BLaER1 treated with 17β-estradiol and CSF1 and Interleukin-3, amounts not matched to agents 10 nM and 100 nM (cell line): ENCODE data around the gene SFRP2.

ENCODE experiments used
- H3K27ac ChIP-seq, 11 experiments: shearing (Covaris generic); formaldehyde crosslinking; 2 replicates each; pipeline ENCODE4 v1.8.1; 2022
- H3K27me3 ChIP-seq, 11 experiments: shearing (Covaris generic); formaldehyde crosslinking; 2 replicates each; pipeline ENCODE4 v1.8.1; 2022
- H3K36me3 ChIP-seq, 11 experiments: shearing (Covaris generic); formaldehyde crosslinking; 2 replicates each; pipeline ENCODE4 v1.8.1; 2022
- H3K4me1 ChIP-seq, 10 experiments: shearing (Covaris generic); formaldehyde crosslinking; 2 replicates each; pipeline ENCODE4 v1.8.1; 2022
- H3K4me2 ChIP-seq, 11 experiments: shearing (Covaris generic); formaldehyde crosslinking; 2 replicates each; pipeline ENCODE4 v1.8.1; 2022
- H3K4me3 ChIP-seq, 10 experiments: shearing (Covaris generic); formaldehyde crosslinking; 2 replicates each; pipeline ENCODE4 v1.8.1; 2022
- H3K9ac ChIP-seq, 11 experiments: shearing (Covaris generic); formaldehyde crosslinking; 2 replicates each; pipeline ENCODE4 v1.8.1; 2022
- H3K9me3 ChIP-seq, 11 experiments: shearing (Covaris generic); formaldehyde crosslinking; replicated peaks in 1 of 11; 2 replicates each; pipeline ENCODE4 v1.8.1; 2022
- H4K20me1 ChIP-seq, 11 experiments: shearing (Covaris generic); formaldehyde crosslinking; 2 replicates each; pipeline ENCODE4 v1.8.1; 2022
- Cebpa-rat ChIP-seq, 11 experiments: shearing (Covaris generic); IDR thresholded peaks; 2 replicates each; pipeline ENCODE4 v1.8.1; 2022

SFRP2 gene

DNA sequence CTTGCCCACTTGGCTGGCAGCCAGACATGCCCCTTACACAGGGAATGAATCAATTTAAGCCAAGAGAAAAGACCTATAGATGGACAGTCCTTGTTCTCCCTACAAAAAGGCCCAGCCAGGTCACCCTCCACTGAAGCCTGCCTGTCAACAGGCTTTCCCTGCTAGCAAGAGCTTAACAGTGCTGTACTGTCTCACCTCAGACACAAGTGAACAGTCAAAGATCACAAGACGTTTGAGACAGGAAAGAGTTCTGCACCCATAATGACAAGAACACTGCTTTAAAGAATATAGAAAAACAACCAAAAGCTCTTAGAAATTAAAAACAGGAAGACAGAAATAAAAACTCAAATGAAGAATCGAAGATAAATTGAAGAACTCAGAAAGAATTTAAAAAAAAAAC is 33.7 kb downstream of the SFRP2 start:
- H3K27me3 ChIP-seq: peaks cover 22 to 29% (median 25%) of the 10 kb centered on the region in 11 experiments
- no peak overlapping the region; a peak in 1 of 22 replicates for H3K27ac ChIP-seq
- TF ChIP-seq Cebpa-rat (IDR thresholded peaks at IDR 0.05): no peak
- no peak overlapping the region for H3K9ac ChIP-seq
- no peaks in the 10 kb centered on the region for H4K20me1 ChIP-seq
- peak overlapping the region in 5 of 11 experiments; percentile 8 to 40 (median 26); a peak in 6 of 22 replicates for H3K4me2 ChIP-seq
- peaks cover under 1 to 47% (median 17%) of the 10 kb centered on the region in 10 experiments; a peak in 19 of 20 replicates for H3K4me1 ChIP-seq
- no peaks in the 10 kb centered on the region for H3K36me3 ChIP-seq
- peaks cover 0 to 28% (median 20%) of the 10 kb centered on the region in 11 experiments; a peak in 18 of 22 replicates for H3K9me3 ChIP-seq
- H3K4me3 ChIP-seq: no peak overlapping the region

DNA sequence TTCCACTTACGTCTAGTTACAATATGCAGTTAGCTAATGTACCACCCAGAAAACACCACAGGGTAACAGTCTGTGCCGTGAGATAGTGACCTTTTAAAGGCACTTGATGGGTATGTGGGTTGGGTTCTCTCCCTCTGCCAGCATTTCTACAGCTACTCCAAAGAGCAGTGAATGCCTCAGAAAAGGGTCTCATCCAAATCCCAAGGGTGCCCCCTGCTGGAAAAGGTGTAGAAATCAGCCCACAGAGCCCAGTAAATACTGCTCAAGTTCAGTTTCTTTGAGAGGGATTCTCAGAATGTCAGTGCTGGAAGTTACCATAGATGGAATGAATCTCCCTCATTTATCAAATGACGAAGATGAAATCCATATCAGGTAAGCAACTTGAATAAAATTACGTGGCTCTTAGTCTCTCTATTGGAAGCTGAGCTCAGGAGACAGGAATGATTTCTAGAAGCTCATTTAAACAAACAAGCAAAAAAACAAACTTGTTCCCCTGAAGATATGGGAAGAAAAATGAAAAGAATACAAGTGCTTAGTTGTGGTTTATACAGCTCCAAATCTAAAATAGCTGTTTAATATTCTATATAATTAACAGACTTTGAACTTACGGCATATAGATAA is 38.6 kb downstream of the SFRP2 start:
- TF ChIP-seq Cebpa-rat (IDR thresholded peaks at IDR 0.05): no peak
- Histone ChIP-seq H3K27me3 (no peaks in the 10 kb centered on the region), H3K9me3 (peaks cover 0 to 15% (median 12%) of the 10 kb centered on the region in 11 experiments; a peak in 17 of 22 replicates), H3K4me3 (no peak overlapping the region), H3K9ac (peak overlapping the region in 7 of 11 experiments; percentile 13 to 69 (median 24); a peak in 4 of 22 replicates), H4K20me1 (no peaks in the 10 kb centered on the region), H3K4me2 (peak overlapping the region; percentile 58 to 90 (median 78)), H3K4me1 (peaks cover 43 to 73% (median 52%) of the 10 kb centered on the region in 10 experiments), H3K36me3 (0 out of 22 replicates have a peak, but pooled peaks cover 0 to 5% (median 0%) of the 10 kb centered on the region in 11 experiments), H3K27ac (peak overlapping the region in 9 of 11 experiments; percentile 3 to 83 (median 54); a peak in 12 of 22 replicates)

DNA sequence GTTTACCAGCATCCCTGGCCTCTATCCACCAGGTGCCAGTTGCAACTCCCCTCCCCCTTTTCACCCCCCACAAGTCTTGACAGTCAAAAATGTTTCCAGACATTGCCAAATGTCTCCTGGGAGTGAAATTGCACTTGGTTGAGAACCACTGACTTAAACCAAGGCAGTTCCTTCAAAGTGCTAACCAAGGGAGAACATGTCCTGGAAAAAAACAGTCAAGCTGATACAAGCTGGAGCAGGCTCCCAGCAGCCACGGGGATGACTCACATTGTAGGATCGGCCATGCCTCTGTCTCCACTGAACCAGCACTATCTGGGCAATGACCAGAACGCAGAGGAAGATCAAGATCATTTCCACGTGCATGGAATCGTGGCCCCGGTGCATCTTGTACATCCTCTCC is 40.5 kb downstream of the SFRP2 start:
- H3K9me3 ChIP-seq: peaks cover 0 to 14% (median 6%) of the 10 kb centered on the region in 11 experiments; a peak in 10 of 22 replicates
- peak in 4 of 11 experiments; percentile 16 to 63 (median 52); a peak in 4 of 22 replicates for TF ChIP-seq Cebpa-rat (IDR thresholded peaks at IDR 0.05)
- H3K27me3 ChIP-seq: no peaks in the 10 kb centered on the region
- peak overlapping the region in 1 of 10 experiments; percentile 34; a peak in 1 of 20 replicates for H3K4me3 ChIP-seq
- H4K20me1 ChIP-seq: no peaks in the 10 kb centered on the region
- H3K4me1 ChIP-seq: peaks cover 43 to 71% (median 58%) of the 10 kb centered on the region in 10 experiments
- H3K4me2 ChIP-seq: peak overlapping the region; percentile 58 to 90 (median 78)
- H3K36me3 ChIP-seq: 0 out of 22 replicates have a peak, but pooled peaks cover 0 to 7% (median 0%) of the 10 kb centered on the region in 11 experiments
- H3K9ac ChIP-seq: peak overlapping the region in 10 of 11 experiments; percentile 2 to 69 (median 44); a peak in 13 of 22 replicates
- peak overlapping the region; percentile 43 to 83 (median 64); a peak in 21 of 22 replicates for H3K27ac ChIP-seq

DNA sequence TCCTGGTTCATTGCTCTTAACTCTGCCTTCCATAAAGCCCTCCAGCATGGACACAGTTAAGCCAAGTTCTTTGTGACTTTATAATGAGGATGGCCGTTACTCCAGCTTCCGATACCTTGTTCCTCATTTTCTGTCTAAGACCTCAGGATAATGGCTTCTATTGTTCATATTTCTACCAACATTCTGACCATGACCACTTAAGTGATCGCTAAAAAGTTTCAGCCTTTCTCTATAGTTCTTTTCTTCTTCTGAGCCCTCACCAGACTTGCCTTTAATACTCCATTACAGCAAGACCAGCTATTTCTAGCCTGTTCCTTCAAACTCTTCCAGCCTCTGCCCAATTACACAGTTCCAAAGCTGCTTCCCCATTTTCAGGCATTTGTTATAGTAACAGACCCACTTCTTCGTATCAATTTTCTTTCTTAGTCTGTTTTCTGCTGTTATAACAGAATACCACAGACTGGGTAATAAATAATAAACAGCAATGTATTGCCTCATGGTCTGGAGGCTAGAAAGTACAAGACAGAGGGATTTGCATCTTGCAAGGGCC is 41.4 kb downstream of the SFRP2 start:
- Histone ChIP-seq H3K9ac (peak overlapping the region in 6 of 11 experiments; percentile 1 to 69 (median 50); a peak in 9 of 22 replicates), H3K4me1 (peaks cover 43 to 79% (median 61%) of the 10 kb centered on the region in 10 experiments), H3K36me3 (0 out of 22 replicates have a peak, but pooled peaks cover 0 to 12% (median 0%) of the 10 kb centered on the region in 11 experiments), H3K27ac (peak overlapping the region; percentile 43 to 83 (median 64); a peak in 21 of 22 replicates), H3K4me2 (peak overlapping the region; percentile 58 to 90 (median 78)), H3K27me3 (no peaks in the 10 kb centered on the region), H4K20me1 (no peaks in the 10 kb centered on the region), H3K4me3 (no peak overlapping the region), H3K9me3 (peaks cover 0 to 20% (median 9%) of the 10 kb centered on the region in 11 experiments; a peak in 12 of 22 replicates)
- no peak for TF ChIP-seq Cebpa-rat (IDR thresholded peaks at IDR 0.05)

DNA sequence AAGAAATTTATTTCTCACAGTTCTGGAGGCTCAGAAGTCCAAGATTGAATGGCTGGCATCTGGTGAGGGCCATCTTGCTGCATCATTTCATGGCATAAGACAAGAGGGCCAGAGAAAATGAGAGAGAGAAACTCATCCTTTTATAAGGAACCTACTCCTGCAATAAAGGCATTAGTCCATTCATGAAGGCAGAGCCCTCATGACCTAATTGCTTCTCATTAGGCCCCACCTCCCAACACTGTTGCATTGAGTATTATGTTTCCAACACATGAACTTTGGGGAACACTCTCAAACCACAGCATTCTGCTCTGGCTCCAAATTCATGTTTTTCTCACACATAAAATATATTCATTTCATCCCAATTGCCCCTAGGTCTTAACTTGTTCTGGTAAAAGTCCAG is 43.2 kb downstream of the SFRP2 start:
- peaks cover 6 to 35% (median 25%) of the 10 kb centered on the region in 11 experiments for H3K9me3 ChIP-seq
- no peak for TF ChIP-seq Cebpa-rat (IDR thresholded peaks at IDR 0.05)
- H3K36me3 ChIP-seq: peaks cover 0 to 13% (median 5%) of the 10 kb centered on the region in 11 experiments; a peak in 8 of 22 replicates
- no peak overlapping the region for H3K4me3 ChIP-seq
- H3K9ac ChIP-seq: no peak overlapping the region
- no peaks in the 10 kb centered on the region for H4K20me1 ChIP-seq
- peak overlapping the region in 5 of 11 experiments; percentile 1 to 85 (median 70); a peak in 7 of 22 replicates for H3K4me2 ChIP-seq
- H3K27ac ChIP-seq: no peak overlapping the region
- no peaks in the 10 kb centered on the region for H3K27me3 ChIP-seq
- peaks cover 55 to 97% (median 64%) of the 10 kb centered on the region in 10 experiments for H3K4me1 ChIP-seq

DNA sequence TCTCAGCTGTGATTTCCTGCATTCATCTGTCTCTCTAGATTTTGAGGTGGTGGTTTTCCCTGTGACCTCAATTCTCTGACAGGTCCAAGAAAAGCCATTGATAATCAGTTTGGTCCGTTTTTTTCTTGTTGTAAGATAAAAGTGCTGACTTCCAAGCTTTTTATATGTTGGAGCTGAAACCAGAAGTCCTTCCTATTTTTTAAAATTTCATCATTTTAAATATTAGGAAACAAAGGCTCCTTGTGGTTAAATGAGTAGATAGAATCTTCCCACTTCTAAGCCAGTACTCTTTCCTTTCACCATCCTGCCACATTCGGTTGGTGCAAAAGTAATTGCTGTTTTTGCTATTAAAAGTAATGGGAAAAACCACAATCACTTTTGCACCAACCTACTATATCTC is 47.3 kb downstream of the SFRP2 start:
- Histone ChIP-seq H3K36me3 (peaks cover 0 to 23% (median 9%) of the 10 kb centered on the region in 11 experiments; a peak in 11 of 22 replicates), H3K4me2 (peak overlapping the region; percentile 6 to 80 (median 34); a peak in 20 of 22 replicates), H3K4me1 (peaks cover 17 to 65% (median 24%) of the 10 kb centered on the region in 10 experiments), H4K20me1 (no peaks in the 10 kb centered on the region), H3K27ac (peak overlapping the region in 6 of 11 experiments; percentile 1 to 81 (median 48); a peak in 10 of 22 replicates), H3K9me3 (peaks cover 47 to 71% (median 61%) of the 10 kb centered on the region in 11 experiments), H3K9ac (peak overlapping the region in 2 of 11 experiments; percentile 45 to 55; a peak in 3 of 22 replicates), H3K4me3 (peak overlapping the region in 2 of 10 experiments; percentile 1 to 38; a peak in 1 of 20 replicates), H3K27me3 (no peaks in the 10 kb centered on the region)
- no peak for TF ChIP-seq Cebpa-rat (IDR thresholded peaks at IDR 0.05)

DNA sequence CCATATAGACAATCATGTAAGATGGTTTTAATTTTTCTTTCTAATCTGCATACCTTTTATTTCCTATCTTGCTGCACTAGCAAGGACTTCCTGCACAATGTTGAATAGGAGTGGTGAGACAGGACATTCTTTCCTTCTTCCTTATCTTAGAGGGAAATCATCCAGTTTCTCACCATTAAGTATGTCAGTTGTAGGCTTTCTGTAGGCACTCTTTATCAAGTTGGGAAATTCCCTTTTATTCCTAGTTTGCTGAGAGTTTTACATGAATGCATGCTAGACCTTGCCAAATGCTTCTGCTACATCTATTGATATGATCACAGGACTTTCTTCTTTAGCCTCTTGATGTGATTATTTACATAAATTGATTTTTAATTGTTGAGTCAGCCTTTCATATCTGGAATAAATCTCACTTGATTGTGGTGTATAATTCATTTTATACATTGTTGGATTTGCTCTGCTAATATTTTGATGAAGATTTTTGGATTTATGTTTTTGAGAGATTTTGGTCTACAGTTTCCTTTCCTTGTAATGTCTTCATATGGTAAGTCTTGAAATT is 52.9 kb downstream of the SFRP2 start:
- H4K20me1 ChIP-seq: no peaks in the 10 kb centered on the region
- peaks cover 0 to 12% (median 7%) of the 10 kb centered on the region in 11 experiments; a peak in 11 of 22 replicates for H3K36me3 ChIP-seq
- no peak for TF ChIP-seq Cebpa-rat (IDR thresholded peaks at IDR 0.05)
- peak overlapping the region in 2 of 11 experiments; percentile 18 to 39; a peak in 4 of 22 replicates for H3K4me2 ChIP-seq
- no peak overlapping the region for H3K27ac ChIP-seq
- no peaks in the 10 kb centered on the region for H3K27me3 ChIP-seq
- H3K9me3 ChIP-seq: peaks cover 38 to 62% (median 52%) of the 10 kb centered on the region in 11 experiments
- H3K4me3 ChIP-seq: no peak overlapping the region
- H3K9ac ChIP-seq: no peak overlapping the region
- H3K4me1 ChIP-seq: peaks cover 20 to 59% (median 35%) of the 10 kb centered on the region in 10 experiments

DNA sequence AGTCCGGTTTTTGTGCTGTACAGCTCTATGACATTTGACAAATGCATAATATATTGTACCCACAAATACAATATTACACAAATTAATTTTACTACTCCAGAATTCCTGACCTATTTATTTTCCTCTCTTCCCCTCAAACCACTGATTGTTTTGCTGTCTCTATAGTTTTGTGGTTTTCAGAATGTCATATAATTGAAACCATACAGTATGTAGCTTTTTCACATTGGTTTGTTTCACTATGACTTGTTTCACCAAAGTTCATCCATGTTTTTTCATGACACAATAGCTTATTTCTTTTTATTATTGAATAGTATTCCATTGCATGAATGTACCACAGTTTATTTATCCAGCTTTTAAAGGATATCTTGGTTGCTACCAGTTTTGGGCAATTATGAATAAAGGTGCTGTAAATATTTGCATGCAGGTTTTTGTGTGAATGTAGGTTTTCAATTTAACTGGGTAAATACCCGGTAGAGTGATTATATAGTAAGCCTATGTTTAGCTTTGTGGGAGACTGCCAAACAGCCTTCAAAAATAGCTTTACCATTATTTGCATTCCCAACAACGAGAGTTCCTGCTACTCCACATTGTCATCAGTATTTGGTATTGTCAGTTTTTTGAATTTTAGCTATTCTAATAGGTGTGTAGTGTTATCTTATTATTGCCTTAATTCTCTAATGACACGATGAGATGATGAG is 55.0 kb downstream of the SFRP2 start:
- peaks cover 0 to 12% (median 0%) of the 10 kb centered on the region in 11 experiments; a peak in 3 of 22 replicates for H3K36me3 ChIP-seq
- H4K20me1 ChIP-seq: no peaks in the 10 kb centered on the region
- H3K9ac ChIP-seq: no peak overlapping the region
- peaks cover 20 to 41% (median 34%) of the 10 kb centered on the region in 11 experiments; a peak in 21 of 22 replicates for H3K9me3 ChIP-seq
- peak overlapping the region in 8 of 11 experiments; percentile 1 to 88 (median 30); a peak in 11 of 22 replicates for H3K4me2 ChIP-seq
- peaks cover 38 to 77% (median 53%) of the 10 kb centered on the region in 10 experiments for H3K4me1 ChIP-seq
- H3K4me3 ChIP-seq: no peak overlapping the region
- no peak overlapping the region for H3K27ac ChIP-seq
- TF ChIP-seq Cebpa-rat (IDR thresholded peaks at IDR 0.05): no peak
- no peaks in the 10 kb centered on the region for H3K27me3 ChIP-seq
